Neural crest cell (in vitro differentiated cells): ENCODE results near the gene OR56A3. TPM values are rescaled to one million over a fixed set of nuclear protein-coding genes. Genes with fewer than 3 reads are reported as not detected.

ENCODE experiments used
- DNase-seq: peaks from one replicate; pipeline ENCODE4 v3.0.0; 2021; ENCODE audit warnings: low read depth, mixed read lengths, low spot score
- H3K27ac Mint-ChIP-seq: one replicate; pipeline ENCODE4 v1.8.0; 2021; ENCODE audit warnings: mild to moderate bottlenecking, mixed read lengths; ENCODE audit not compliant: unreplicated experiment
- H3K27me3 Mint-ChIP-seq: 2 replicates; pipeline ENCODE4 v1.8.0; 2021; ENCODE audit warnings: low read depth, mild to moderate bottlenecking, mixed read lengths
- H3K36me3 Mint-ChIP-seq: 2 replicates; pipeline ENCODE4 v1.8.0; 2021; ENCODE audit warnings: low read depth, mild to moderate bottlenecking, mixed read lengths
- H3K4me1 Mint-ChIP-seq: 2 replicates; pipeline ENCODE4 v1.8.0; 2021; ENCODE audit warnings: mixed read lengths
- H3K4me3 Mint-ChIP-seq: one replicate; pipeline ENCODE4 v1.8.0; 2021; ENCODE audit warnings: mild to moderate bottlenecking, mixed read lengths
- H3K9me3 Mint-ChIP-seq: 2 replicates; pipeline ENCODE4 v1.8.0; 2021; ENCODE audit warnings: mixed read lengths
- total RNA-seq: library from RNA; stranded (reverse); gene quantifications from 2 replicates; pipeline ENCODE4 v1.2.1, GENCODE V29; 2021
- TF ChIP-seq, protein P1 (sequence below): fragments of 200-600 bp; sonication (generic); conservative IDR thresholded peaks from 2 replicates; pipeline ENCODE4 v1.5.0; 2021; ENCODE audit warnings: antibody characterized with exemption, mild to moderate bottlenecking

Gene OR56A3
- total RNA-seq, 1 donor from 2014 or later: not detected

DNA sequence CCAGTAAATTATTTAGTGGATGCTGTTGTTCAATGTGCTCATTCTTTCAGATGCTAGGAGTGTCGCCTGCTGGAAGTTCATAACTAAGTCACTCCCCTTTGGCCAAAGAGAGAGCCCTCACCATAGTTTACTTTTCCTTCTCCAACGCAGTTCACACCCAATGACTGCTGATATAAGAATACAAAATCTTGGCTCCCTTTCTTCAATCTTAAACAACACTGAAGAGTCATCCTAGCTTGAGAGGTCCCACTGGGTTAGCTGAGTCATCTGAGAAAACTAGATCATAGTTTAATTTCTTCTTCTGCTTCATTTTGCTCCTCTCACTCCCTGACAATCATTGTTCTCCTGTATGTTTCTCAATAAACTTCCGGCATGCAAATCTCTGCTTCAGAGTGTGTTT is 50.1 kb downstream of the OR56A3 start:
- no peaks in the 10 kb centered on the region for H3K36me3 Mint-ChIP-seq
- no peak overlapping the region for H3K27ac Mint-ChIP-seq

DNA sequence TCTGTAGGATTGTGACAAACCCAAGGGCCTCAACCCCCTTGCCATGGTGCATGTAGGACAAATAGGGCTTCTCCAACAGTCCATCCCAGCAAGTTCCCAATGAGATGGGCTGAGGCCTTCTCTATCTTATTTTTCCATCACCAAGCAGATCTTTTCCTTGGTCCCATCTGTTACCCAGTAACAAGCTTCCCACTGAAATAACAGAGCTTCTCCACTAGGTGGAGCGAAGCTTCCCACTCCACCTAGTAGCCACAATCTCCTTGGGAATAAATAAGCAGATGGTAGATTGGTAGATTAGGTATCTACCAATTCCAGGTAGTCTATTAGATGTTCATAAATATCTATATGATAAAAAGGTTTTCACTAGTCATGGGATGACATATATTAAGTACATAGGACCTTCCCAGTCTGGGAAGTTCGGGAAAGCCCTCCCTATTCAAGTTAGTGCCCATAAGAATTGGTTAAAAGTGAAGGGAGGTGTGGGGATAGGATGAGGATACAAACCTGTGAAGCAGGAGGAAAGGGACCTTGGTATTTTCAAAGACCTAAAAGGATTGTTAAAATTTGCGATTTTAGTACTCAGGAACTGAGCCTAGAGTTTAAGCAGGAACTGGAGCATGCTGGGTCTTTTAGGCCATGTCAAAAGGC is 50.7 kb downstream of the OR56A3 start:
- TF ChIP-seq, protein P1, sequence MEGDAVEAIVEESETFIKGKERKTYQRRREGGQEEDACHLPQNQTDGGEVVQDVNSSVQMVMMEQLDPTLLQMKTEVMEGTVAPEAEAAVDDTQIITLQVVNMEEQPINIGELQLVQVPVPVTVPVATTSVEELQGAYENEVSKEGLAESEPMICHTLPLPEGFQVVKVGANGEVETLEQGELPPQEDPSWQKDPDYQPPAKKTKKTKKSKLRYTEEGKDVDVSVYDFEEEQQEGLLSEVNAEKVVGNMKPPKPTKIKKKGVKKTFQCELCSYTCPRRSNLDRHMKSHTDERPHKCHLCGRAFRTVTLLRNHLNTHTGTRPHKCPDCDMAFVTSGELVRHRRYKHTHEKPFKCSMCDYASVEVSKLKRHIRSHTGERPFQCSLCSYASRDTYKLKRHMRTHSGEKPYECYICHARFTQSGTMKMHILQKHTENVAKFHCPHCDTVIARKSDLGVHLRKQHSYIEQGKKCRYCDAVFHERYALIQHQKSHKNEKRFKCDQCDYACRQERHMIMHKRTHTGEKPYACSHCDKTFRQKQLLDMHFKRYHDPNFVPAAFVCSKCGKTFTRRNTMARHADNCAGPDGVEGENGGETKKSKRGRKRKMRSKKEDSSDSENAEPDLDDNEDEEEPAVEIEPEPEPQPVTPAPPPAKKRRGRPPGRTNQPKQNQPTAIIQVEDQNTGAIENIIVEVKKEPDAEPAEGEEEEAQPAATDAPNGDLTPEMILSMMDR: peak; percentile 68
- Mint-ChIP-seq H3K27me3 (peaks cover 28% of the 10 kb centered on the region), H3K27ac (no peak overlapping the region), H3K4me3 (no peak overlapping the region), H3K36me3 (no peaks in the 10 kb centered on the region), H3K9me3 (peaks cover under 1% of the 10 kb centered on the region), H3K4me1 (no peaks in the 10 kb centered on the region)
- DNase-seq: no peak

More for the DNA sequence above, 50.1 kb downstream of the OR56A3 start:
- H3K4me3 Mint-ChIP-seq: no peak overlapping the region
- no peak for DNase-seq
- H3K27me3 Mint-ChIP-seq: peaks cover 28% of the 10 kb centered on the region
- H3K4me1 Mint-ChIP-seq: no peaks in the 10 kb centered on the region
- TF ChIP-seq, protein P1: no peak
- peaks cover 3% of the 10 kb centered on the region for H3K9me3 Mint-ChIP-seq

DNA sequence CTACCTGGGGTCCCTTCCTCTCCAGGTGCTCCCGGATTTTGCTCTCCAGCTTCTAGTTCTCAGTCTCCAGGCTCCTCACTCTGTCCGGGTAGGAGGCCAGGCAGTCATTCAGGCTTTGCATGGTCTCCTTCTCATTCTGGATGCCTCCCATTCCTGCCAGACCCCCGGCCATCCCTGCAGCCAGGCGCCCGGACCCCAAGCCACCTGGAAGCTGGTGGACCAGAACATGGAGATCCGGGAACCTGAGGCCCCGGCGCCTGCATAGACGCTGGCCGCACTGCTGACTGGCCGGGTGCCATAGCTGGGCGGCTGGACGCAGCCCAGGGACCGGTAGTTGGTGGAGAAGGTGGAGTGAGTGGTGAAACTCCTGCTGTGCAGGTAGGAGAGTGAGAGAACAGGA is 52.7 kb downstream of the OR56A3 start:
- H3K9me3 Mint-ChIP-seq: no peaks in the 10 kb centered on the region
- H3K27me3 Mint-ChIP-seq: peaks cover 25% of the 10 kb centered on the region
- TF ChIP-seq, protein P1: no peak
- no peaks in the 10 kb centered on the region for H3K4me1 Mint-ChIP-seq
- no peak overlapping the region for H3K4me3 Mint-ChIP-seq
- no peak overlapping the region for H3K27ac Mint-ChIP-seq
- no peaks in the 10 kb centered on the region for H3K36me3 Mint-ChIP-seq
- no peak for DNase-seq

Other genes with a start within 250 kb of the OR56A3 start
- not detected in 2 replicates for gene OR56B1, start 205.8 kb upstream of the OR56A3 start, total RNA-seq
- gene OR52N4, start 188.0 kb upstream of the OR56A3 start, total RNA-seq: not detected in 2 replicates
- not detected in 2 replicates for gene OR52N5, start 158.9 kb upstream of the OR56A3 start, total RNA-seq
- not detected in 2 replicates for gene OR52N1, start 151.0 kb upstream of the OR56A3 start, total RNA-seq
- not detected in 2 replicates for gene OR52N2, start 133.3 kb upstream of the OR56A3 start, total RNA-seq
- gene OR52E6, start 100.4 kb upstream of the OR56A3 start, total RNA-seq: not detected in 2 replicates
- not detected in 2 replicates for gene OR52E8, start 84.6 kb upstream of the OR56A3 start, total RNA-seq
- gene OR52E4, start 61.6 kb upstream of the OR56A3 start, total RNA-seq: not detected in 2 replicates
- gene OR52E5, start 49.0 kb upstream of the OR56A3 start, total RNA-seq: not detected in 2 replicates
- not detected in 2 replicates for gene OR56A5, start 26.2 kb downstream of the OR56A3 start, total RNA-seq
- gene OR52L1, start 44.7 kb downstream of the OR56A3 start, total RNA-seq: 0.30 TPM in 1 of 2 replicates, not detected in the other
- 0.25 and 0.26 TPM in 2 replicates for gene OR56A4, start 64.7 kb downstream of the OR56A3 start, total RNA-seq
- gene OR56A1, start 88.5 kb downstream of the OR56A3 start, total RNA-seq: 0.14 and 0.16 TPM in 2 replicates
- gene OR56B4, start 165.4 kb downstream of the OR56A3 start, total RNA-seq: not detected in 2 replicates
- not detected in 2 replicates for gene OR52B2, start 228.1 kb downstream of the OR56A3 start, total RNA-seq